ENCODE data around the gene FBXO38. TPM values are rescaled to one million over a fixed set of nuclear protein-coding genes. Genes with fewer than 3 reads are reported as not detected.

Gene FBXO38
- total and polyA plus RNA-seq, 4 donors, result 6.0 to 64.4 (median 37.8) TPM

DNA sequence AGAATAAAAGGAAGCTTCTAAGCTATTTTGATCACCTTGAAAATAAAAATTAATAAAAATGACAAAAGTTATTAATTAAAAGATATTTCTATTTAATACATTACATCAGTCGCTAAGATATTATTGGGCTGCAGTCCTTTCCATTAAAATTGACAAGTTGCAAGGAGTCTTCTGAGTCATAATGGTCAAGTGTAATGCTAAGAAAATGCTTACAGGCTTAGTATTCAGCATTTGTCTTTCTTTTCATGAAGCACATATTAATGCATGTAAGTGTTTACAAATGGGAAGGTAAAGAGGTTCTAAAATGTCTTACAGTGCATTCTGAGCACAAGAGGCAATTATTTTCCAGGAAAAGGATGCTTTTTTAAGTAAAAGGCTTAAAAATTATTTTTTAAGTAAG, 31.1 kb upstream of the FBXO38 start:
- no peak overlapping the region for H3K4me3 ChIP-seq (ENCODE audit: low read length in 2 of 2)
- no peaks in the 10 kb centered on the region for H3K4me1 ChIP-seq (ENCODE audit: control insufficient read depth in 1 of 2, insufficient read depth in 2 of 2, low read length in 2 of 2)
- no peak overlapping the region for H3K27ac ChIP-seq (ENCODE audit: low read depth in 1 of 2, low read length in 2 of 2)
- peaks cover 2% of the 10 kb centered on the region for H3K9me3 ChIP-seq (ENCODE audit: control insufficient read depth, low read length)
- intact Hi-C loops (cut with DNase I), result no loop called here
- H3K36me3 ChIP-seq (ENCODE audit: control insufficient read depth in 1 of 2, insufficient read depth in 2 of 2, low read length in 1 of 2), result peaks cover 0 to 3% of the 10 kb centered on the region in 2 donors
- 90 to 94% methylated on average over 1 of the region's 1 CpG for WGBS, 2 donors
- H3K27me3 ChIP-seq (ENCODE audit: control insufficient read depth in 1 of 2, insufficient read depth in 2 of 2, low read length in 1 of 2), result no peaks in the 10 kb centered on the region
- ATAC-seq (ENCODE audit: low FRiP score) (no peak), DNase-seq (no peak)

GRCh38 chr5:148353634-148354033, 30.1 kb upstream of the FBXO38 start:
- Histone ChIP-seq H3K9me3 (ENCODE audit: control insufficient read depth, low read length) (peaks cover 2% of the 10 kb centered on the region), H3K4me1 (ENCODE audit: control insufficient read depth in 1 of 2, insufficient read depth in 2 of 2, low read length in 2 of 2) (no peaks in the 10 kb centered on the region), H3K27me3 (ENCODE audit: control insufficient read depth in 1 of 2, insufficient read depth in 2 of 2, low read length in 1 of 2) (no peaks in the 10 kb centered on the region), H3K36me3 (ENCODE audit: control insufficient read depth in 1 of 2, insufficient read depth in 2 of 2, low read length in 1 of 2) (peaks cover 0 to 3% of the 10 kb centered on the region in 2 donors), H3K4me3 (ENCODE audit: low read length in 2 of 2) (no peak overlapping the region), H3K27ac (ENCODE audit: low read depth in 1 of 2, low read length in 2 of 2) (no peak overlapping the region)
- 90 to 93% methylated on average over 2 of the region's 2 CpGs for WGBS, 2 donors
- DNase-seq (no peak), ATAC-seq (ENCODE audit: low FRiP score) (no peak)
- intact Hi-C loops (cut with DNase I), result no loop called here

GRCh38 chr5:148364343-148364742, 19.4 kb upstream of the FBXO38 start:
- Histone ChIP-seq H3K36me3 (ENCODE audit: control insufficient read depth in 1 of 2, insufficient read depth in 2 of 2, low read length in 1 of 2) (no peaks in the 10 kb centered on the region), H3K27me3 (ENCODE audit: control insufficient read depth in 1 of 2, insufficient read depth in 2 of 2, low read length in 1 of 2) (no peaks in the 10 kb centered on the region), H3K27ac (ENCODE audit: low read depth in 1 of 2, low read length in 2 of 2) (no peak overlapping the region), H3K4me3 (ENCODE audit: low read length in 2 of 2) (no peak overlapping the region), H3K4me1 (ENCODE audit: control insufficient read depth in 1 of 2, insufficient read depth in 2 of 2, low read length in 2 of 2) (no peaks in the 10 kb centered on the region), H3K9me3 (ENCODE audit: control insufficient read depth, low read length) (no peaks in the 10 kb centered on the region)
- intact Hi-C loops (cut with DNase I), result no loop called here
- ATAC-seq (ENCODE audit: low FRiP score), result no peak
- DNase-seq, result no peak

GRCh38 chr5:148368299-148368698, 15.5 kb upstream of the FBXO38 start:
- Histone ChIP-seq H3K4me3 (ENCODE audit: low read length in 2 of 2) (no peak overlapping the region), H3K9me3 (ENCODE audit: control insufficient read depth, low read length) (no peaks in the 10 kb centered on the region), H3K4me1 (ENCODE audit: control insufficient read depth in 1 of 2, insufficient read depth in 2 of 2, low read length in 2 of 2) (no peaks in the 10 kb centered on the region), H3K27ac (ENCODE audit: low read depth in 1 of 2, low read length in 2 of 2) (no peak overlapping the region), H3K27me3 (ENCODE audit: control insufficient read depth in 1 of 2, insufficient read depth in 2 of 2, low read length in 1 of 2) (no peaks in the 10 kb centered on the region), H3K36me3 (ENCODE audit: control insufficient read depth in 1 of 2, insufficient read depth in 2 of 2, low read length in 1 of 2) (no peaks in the 10 kb centered on the region)
- intact Hi-C loops (cut with DNase I), result no loop called here
- DNase-seq (no peak), ATAC-seq (ENCODE audit: low FRiP score) (no peak)

DNA sequence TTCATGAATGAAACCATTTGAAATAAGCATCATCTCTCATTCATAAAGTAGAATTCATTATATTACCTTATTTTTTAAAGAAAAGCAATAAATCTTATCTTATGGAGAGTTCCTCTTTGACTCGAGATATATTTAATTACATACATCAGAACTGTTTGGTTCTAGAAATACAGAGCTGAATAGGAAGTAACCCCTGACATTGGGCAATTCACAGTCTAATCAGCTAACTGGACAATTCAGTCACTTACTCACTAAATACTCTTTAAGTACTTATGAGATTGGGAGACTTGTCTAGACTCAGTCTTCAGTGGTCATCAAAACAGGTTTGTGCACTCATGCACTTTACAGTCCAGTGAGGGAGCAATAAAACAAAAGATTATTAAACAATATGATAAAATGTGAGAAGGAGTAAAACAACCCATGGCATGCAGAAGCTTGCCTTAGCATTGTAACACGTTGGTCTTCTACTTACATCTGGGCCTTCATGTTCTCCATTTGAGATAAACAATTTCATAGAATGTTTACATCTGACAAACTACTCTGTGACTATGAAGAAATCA, 11.5 kb upstream of the FBXO38 start:
- H3K36me3 ChIP-seq (ENCODE audit: control insufficient read depth in 1 of 2, insufficient read depth in 2 of 2, low read length in 1 of 2), result no peaks in the 10 kb centered on the region
- DNase-seq (no peak), ATAC-seq (ENCODE audit: low FRiP score) (no peak)
- intact Hi-C loops (cut with DNase I), result no loop called here
- WGBS, 2 donors, result 73 to 79% methylated on average over 2 of the region's 2 CpGs
- no peaks in the 10 kb centered on the region for H3K4me1 ChIP-seq (ENCODE audit: control insufficient read depth in 1 of 2, insufficient read depth in 2 of 2, low read length in 2 of 2)
- no peak overlapping the region for H3K27ac ChIP-seq (ENCODE audit: low read depth in 1 of 2, low read length in 2 of 2)
- no peaks in the 10 kb centered on the region for H3K27me3 ChIP-seq (ENCODE audit: control insufficient read depth in 1 of 2, insufficient read depth in 2 of 2, low read length in 1 of 2)
- no peaks in the 10 kb centered on the region for H3K9me3 ChIP-seq (ENCODE audit: control insufficient read depth, low read length)
- no peak overlapping the region for H3K4me3 ChIP-seq (ENCODE audit: low read length in 2 of 2)

DNA sequence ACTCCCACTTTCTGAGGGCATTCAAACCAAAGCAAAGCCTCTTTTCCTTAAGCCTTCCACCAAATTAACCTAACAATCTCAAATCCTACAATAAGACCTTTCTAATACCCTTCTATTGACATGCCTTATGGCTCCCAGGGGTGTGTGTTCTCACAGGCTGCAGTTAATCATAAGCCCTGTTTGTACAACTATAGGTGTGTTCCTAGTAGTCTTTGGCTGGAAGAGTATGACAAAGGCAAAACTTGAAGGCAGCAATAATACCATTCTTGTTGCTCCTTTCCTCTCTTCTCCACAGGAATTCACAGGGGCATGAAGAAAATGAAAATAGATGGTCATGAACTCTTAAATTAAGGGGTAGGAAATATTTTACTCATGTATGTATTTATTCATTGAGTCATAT, 10.9 kb upstream of the FBXO38 start:
- Histone ChIP-seq H3K36me3 (ENCODE audit: control insufficient read depth in 1 of 2, insufficient read depth in 2 of 2, low read length in 1 of 2) (no peaks in the 10 kb centered on the region), H3K4me1 (ENCODE audit: control insufficient read depth in 1 of 2, insufficient read depth in 2 of 2, low read length in 2 of 2) (no peaks in the 10 kb centered on the region), H3K27ac (ENCODE audit: low read depth in 1 of 2, low read length in 2 of 2) (no peak overlapping the region), H3K9me3 (ENCODE audit: control insufficient read depth, low read length) (no peaks in the 10 kb centered on the region), H3K27me3 (ENCODE audit: control insufficient read depth in 1 of 2, insufficient read depth in 2 of 2, low read length in 1 of 2) (no peaks in the 10 kb centered on the region), H3K4me3 (ENCODE audit: low read length in 2 of 2) (no peak overlapping the region)
- intact Hi-C loops (cut with DNase I), result no loop called here
- no peak for ATAC-seq (ENCODE audit: low FRiP score)
- DNase-seq, result no peak

- Histone ChIP-seq H3K27ac (ENCODE audit: low read depth in 1 of 2, low read length in 2 of 2) (no peak overlapping the region), H3K9me3 (ENCODE audit: control insufficient read depth, low read length) (no peaks in the 10 kb centered on the region), H3K36me3 (ENCODE audit: control insufficient read depth in 1 of 2, insufficient read depth in 2 of 2, low read length in 1 of 2) (no peaks in the 10 kb centered on the region), H3K4me1 (ENCODE audit: control insufficient read depth in 1 of 2, insufficient read depth in 2 of 2, low read length in 2 of 2) (no peaks in the 10 kb centered on the region), H3K27me3 (ENCODE audit: control insufficient read depth in 1 of 2, insufficient read depth in 2 of 2, low read length in 1 of 2) (no peaks in the 10 kb centered on the region), H3K4me3 (ENCODE audit: low read length in 2 of 2) (no peak overlapping the region)
- no peak for ATAC-seq (ENCODE audit: low FRiP score)
- 70 to 77% methylated on average over 3 of the region's 3 CpGs for WGBS, 2 donors
- DNase-seq, result no peak
- intact Hi-C loops (cut with DNase I), result no loop called here
Measured at GRCh38 chr5:148374690-148375360, 8.9 kb upstream of the FBXO38 start.

DNA sequence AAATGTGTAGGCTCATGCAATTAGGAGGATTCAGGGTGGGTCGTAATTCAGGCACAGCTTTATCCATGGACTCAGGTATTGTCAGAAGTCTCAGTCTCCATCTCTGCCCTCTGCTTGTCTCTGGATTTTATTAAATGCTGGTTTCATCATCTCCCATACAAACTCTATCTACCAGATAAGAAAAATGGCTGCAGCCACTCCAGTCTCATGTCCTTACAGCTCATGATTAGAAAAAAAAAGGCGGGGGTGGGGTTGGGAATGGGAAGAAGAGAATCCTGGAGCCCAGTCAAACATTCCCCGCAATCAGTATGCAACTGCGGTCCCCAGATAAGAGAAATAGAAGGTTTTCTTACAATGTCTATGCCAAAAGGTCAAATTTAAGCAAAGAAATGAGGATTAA, 7.6 kb upstream of the FBXO38 start:
- H3K9me3 ChIP-seq (ENCODE audit: control insufficient read depth, low read length), result no peaks in the 10 kb centered on the region
- no peak overlapping the region for H3K4me3 ChIP-seq (ENCODE audit: low read length in 2 of 2)
- no peak overlapping the region for H3K27ac ChIP-seq (ENCODE audit: low read depth in 1 of 2, low read length in 2 of 2)
- no peak for ATAC-seq (ENCODE audit: low FRiP score)
- 82 to 87% methylated on average over 4 of the region's 4 CpGs for WGBS, 2 donors
- intact Hi-C loops (cut with DNase I), result no loop called here
- no peaks in the 10 kb centered on the region for H3K4me1 ChIP-seq (ENCODE audit: control insufficient read depth in 1 of 2, insufficient read depth in 2 of 2, low read length in 2 of 2)
- no peak for DNase-seq
- no peaks in the 10 kb centered on the region for H3K36me3 ChIP-seq (ENCODE audit: control insufficient read depth in 1 of 2, insufficient read depth in 2 of 2, low read length in 1 of 2)
- no peaks in the 10 kb centered on the region for H3K27me3 ChIP-seq (ENCODE audit: control insufficient read depth in 1 of 2, insufficient read depth in 2 of 2, low read length in 1 of 2)

GRCh38 chr5:148378670-148379069, 5.1 kb upstream of the FBXO38 start:
- no peaks in the 10 kb centered on the region for H3K27me3 ChIP-seq (ENCODE audit: control insufficient read depth in 1 of 2, insufficient read depth in 2 of 2, low read length in 1 of 2)
- ATAC-seq (ENCODE audit: low FRiP score), result no peak
- no peak for DNase-seq
- no peak overlapping the region for H3K4me3 ChIP-seq (ENCODE audit: low read length in 2 of 2)
- no peaks in the 10 kb centered on the region for H3K9me3 ChIP-seq (ENCODE audit: control insufficient read depth, low read length)
- intact Hi-C loops (cut with DNase I), result no loop called here
- no peak overlapping the region for H3K27ac ChIP-seq (ENCODE audit: low read depth in 1 of 2, low read length in 2 of 2)
- no peaks in the 10 kb centered on the region for H3K36me3 ChIP-seq (ENCODE audit: control insufficient read depth in 1 of 2, insufficient read depth in 2 of 2, low read length in 1 of 2)
- WGBS, 2 donors, result 80 to 90% methylated on average over 3 of the region's 3 CpGs
- no peaks in the 10 kb centered on the region for H3K4me1 ChIP-seq (ENCODE audit: control insufficient read depth in 1 of 2, insufficient read depth in 2 of 2, low read length in 2 of 2)

Measured in aorta (tissue), 5 donors.